GM23338 (cell line): ENCODE results near the gene SLAMF6.

Source experiments
- CTCF ChIP-seq, 2 experiments: fragments of 200-600 bp in 1 of 2; sonication (generic) in 1 of 2; conservative IDR thresholded peaks; 2 replicates each; pipeline versions ENCODE4 v1.5.1 to v1.6.1; 2016 to 2017; ENCODE audit warnings: antibody characterized with exemption in 2 of 2, low read depth in 2 of 2, mild to moderate bottlenecking in 2 of 2, moderate library complexity in 1 of 2
- EZH2 ChIP-seq: fragments of 200-600 bp; sonication (generic); IDR thresholded peaks from one replicate; pipeline ENCODE4 v1.8.0; 2017; ENCODE audit warnings: antibody characterized with exemption, mild to moderate bottlenecking, low read depth; ENCODE audit not compliant: unreplicated experiment
- JUNB ChIP-seq: IDR thresholded peaks from one replicate; pipeline ENCODE4 v1.6.1; 2016; ENCODE audit warnings: antibody characterized with exemption; ENCODE audit not compliant: unreplicated experiment
- POLR2AphosphoS5 ChIP-seq: IDR thresholded peaks from 2 replicates; pipeline ENCODE4 v1.6.1; 2016; ENCODE audit warnings: antibody characterized with exemption, low read depth

GRCh38 chr1:160548960-160549664 is 26.1 kb upstream of the SLAMF6 start:
- TF ChIP-seq CTCF (conservative IDR thresholded peaks at IDR 0.05; ENCODE audit: low read depth in 2 of 2), result no peak
- TF ChIP-seq EZH2, result no peak
- TF ChIP-seq JUNB, result no peak
- TF ChIP-seq POLR2AphosphoS5, result no peak
